PC-3 (cell line): ENCODE data around the gene AFG1L. TPM values are rescaled to one million over a fixed set of nuclear protein-coding genes. Genes with fewer than 3 reads are reported as not detected.

Source experiments
- ATAC-seq: fragments of 200-7000 bp; cut with Tn5 transposase; 2 replicates; pipeline ENCODE4 v1.9.1; 2020; ENCODE audit warnings: mild to moderate bottlenecking, moderate library complexity
- BruUV-seq: library from RNA; stranded (reverse); fragments of 400-500 nt; replicated peaks from 2 replicates; lab custom pipeline; 2021; lab: Mats Ljungman, UMichigan
- CTCF ChIA-PET: fragments of 300-600 bp; sonication (Branson Sonifier 250); formaldehyde crosslinking; loops from one replicate; lab custom pipeline; 2022; ENCODE audit warnings: antibody characterized with exemption; lab: Charles Lee
- POLR2A ChIA-PET: fragments of 300-600 bp; sonication (Branson Sonifier 250); formaldehyde crosslinking; loops from one replicate; lab custom pipeline; 2022; ENCODE audit warnings: antibody characterized with exemption; ENCODE audit not compliant: unreplicated experiment; lab: Charles Lee
- DNase-seq: peaks from one replicate; pipeline ENCODE4 v3.0.0-alpha.2; 2015
- H2AFZ ChIP-seq: fragments of 300-600 bp; sonication (generic); 2 replicates; pipeline ENCODE4 v1.6.0; 2016; ENCODE audit warnings: antibody characterized with exemption, low read length
- H3F3A ChIP-seq: fragments of 300-600 bp; sonication (generic); one replicate; pipeline ENCODE4 v1.6.0; 2017; ENCODE audit warnings: antibody characterized with exemption, low read length, control low read depth, mild to moderate bottlenecking; ENCODE audit not compliant: unreplicated experiment
- H3K27ac ChIP-seq: fragments of 300-600 bp; sonication (generic); 2 replicates; pipeline ENCODE4 v1.5.1; 2016; ENCODE audit warnings: mild to moderate bottlenecking, low read length
- H3K27me3 ChIP-seq: fragments of 300-600 bp; sonication (generic); 2 replicates; pipeline ENCODE4 v1.6.1; 2016; ENCODE audit warnings: low read length, mixed read lengths
- H3K36me3 ChIP-seq: fragments of 300-600 bp; sonication (generic); 2 replicates; pipeline ENCODE4 v1.6.1; 2016; ENCODE audit warnings: low read depth, mixed run types, low read length, mixed read lengths
- H3K4me1 ChIP-seq: fragments of 300-600 bp; sonication (generic); 2 replicates; pipeline ENCODE4 v1.5.1; 2016; ENCODE audit warnings: low read length; ENCODE audit not compliant: insufficient read depth
- H3K4me2 ChIP-seq: fragments of 300-600 bp; sonication (generic); 2 replicates; pipeline ENCODE4 v1.6.0; 2016; ENCODE audit warnings: low read length
- H3K4me3 ChIP-seq: fragments of 300-600 bp; sonication (generic); 2 replicates; pipeline ENCODE4 v1.5.1; 2016; ENCODE audit warnings: mild to moderate bottlenecking, low read length, mixed read lengths
- H3K79me2 ChIP-seq: fragments of 300-600 bp; sonication (generic); 2 replicates; pipeline ENCODE4 v1.6.1; 2017; ENCODE audit warnings: low read length, mixed read lengths
- H3K9ac ChIP-seq: fragments of 300-600 bp; sonication (generic); 2 replicates; pipeline ENCODE4 v1.6.0; 2016; ENCODE audit warnings: mild to moderate bottlenecking, low read length
- H3K9me2 ChIP-seq: fragments of 300-600 bp; sonication (generic); replicated peaks from 2 replicates; pipeline ENCODE4 v1.6.1; 2016; ENCODE audit warnings: mixed run types, low read length, mixed read lengths
- H3K9me3 ChIP-seq: fragments of 300-600 bp; sonication (generic); 2 replicates; pipeline ENCODE4 v1.6.1; 2016; ENCODE audit warnings: low read length, mixed read lengths
- H4K20me1 ChIP-seq: fragments of 300-600 bp; sonication (generic); 2 replicates; pipeline ENCODE4 v1.6.1; 2016; ENCODE audit warnings: low read length, mixed read lengths
- EZH2 ChIP-seq: fragments of 300-600 bp; sonication (generic); IDR thresholded peaks from one replicate; pipeline ENCODE4 v1.6.1; 2017; ENCODE audit warnings: antibody characterized with exemption, mild to moderate bottlenecking, low read length; ENCODE audit not compliant: unreplicated experiment
- EZH2phosphoT487 ChIP-seq: fragments of 300-600 bp; sonication (generic); IDR thresholded peaks from 2 replicates; pipeline ENCODE4 v1.6.1; 2018; ENCODE audit warnings: mild to moderate bottlenecking, antibody characterized with exemption, low read length, borderline replicate concordance
- intact Hi-C: fragments of 100-400 bp; cut with micrococcal nuclease; formaldehyde crosslinking; loops from 2 replicates; pipeline ENCODE4 v1.9.0; 2023
- total RNA-seq: library from RNA; depleted of rRNA; stranded (reverse); fragments of >200 nt; gene quantifications from 2 replicates; pipeline ENCODE4 v1.2.3, GENCODE V29; 2014
- TF ChIP-seq, protein P1 (sequence below): fragments of 300-600 bp; sonication (generic); conservative IDR thresholded peaks from 2 replicates; pipeline ENCODE4 v1.5.1; 2017; ENCODE audit warnings: antibody characterized with exemption, low read depth, mild to moderate bottlenecking, low read length

The AFG1L gene
- total RNA-seq, 1 experiment from 2014 or later = 3.6 TPM

DNA sequence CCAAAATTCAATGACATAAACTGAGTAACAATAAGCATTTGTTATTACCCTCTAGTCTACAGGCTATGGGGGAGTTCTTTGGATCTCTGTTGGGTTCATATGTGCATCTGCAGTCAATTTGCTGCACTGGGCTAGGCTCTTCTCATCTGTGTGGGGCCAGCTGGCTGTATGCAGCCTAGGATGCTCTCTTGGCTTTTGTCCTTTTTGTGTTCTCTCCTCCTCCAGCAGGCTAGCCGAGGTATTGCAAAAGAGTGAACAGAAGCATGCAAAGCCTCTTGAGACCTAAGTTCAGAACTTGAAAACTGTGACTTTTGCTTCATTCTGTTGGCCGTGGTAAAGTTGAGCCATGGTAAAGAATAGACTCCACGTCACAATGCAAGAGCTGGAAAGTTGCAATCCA lies 203.0 kb downstream of the AFG1L start:
- TF ChIP-seq, protein P1, sequence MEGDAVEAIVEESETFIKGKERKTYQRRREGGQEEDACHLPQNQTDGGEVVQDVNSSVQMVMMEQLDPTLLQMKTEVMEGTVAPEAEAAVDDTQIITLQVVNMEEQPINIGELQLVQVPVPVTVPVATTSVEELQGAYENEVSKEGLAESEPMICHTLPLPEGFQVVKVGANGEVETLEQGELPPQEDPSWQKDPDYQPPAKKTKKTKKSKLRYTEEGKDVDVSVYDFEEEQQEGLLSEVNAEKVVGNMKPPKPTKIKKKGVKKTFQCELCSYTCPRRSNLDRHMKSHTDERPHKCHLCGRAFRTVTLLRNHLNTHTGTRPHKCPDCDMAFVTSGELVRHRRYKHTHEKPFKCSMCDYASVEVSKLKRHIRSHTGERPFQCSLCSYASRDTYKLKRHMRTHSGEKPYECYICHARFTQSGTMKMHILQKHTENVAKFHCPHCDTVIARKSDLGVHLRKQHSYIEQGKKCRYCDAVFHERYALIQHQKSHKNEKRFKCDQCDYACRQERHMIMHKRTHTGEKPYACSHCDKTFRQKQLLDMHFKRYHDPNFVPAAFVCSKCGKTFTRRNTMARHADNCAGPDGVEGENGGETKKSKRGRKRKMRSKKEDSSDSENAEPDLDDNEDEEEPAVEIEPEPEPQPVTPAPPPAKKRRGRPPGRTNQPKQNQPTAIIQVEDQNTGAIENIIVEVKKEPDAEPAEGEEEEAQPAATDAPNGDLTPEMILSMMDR = peak; percentile 55
- TF ChIP-seq EZH2phosphoT487 (no peak), EZH2 (no peak)
- ATAC-seq = peak; percentile 56; the same call in 1 of the 2 replicates
- H3K4me3 ChIP-seq = no peak overlapping the region
- no TSS peak for BruUV-seq
- H3F3A ChIP-seq = no peaks in the 10 kb centered on the region
- H2AFZ ChIP-seq = no peak overlapping the region
- no peak overlapping the region for H3K9ac ChIP-seq
- H3K27ac ChIP-seq = no peak overlapping the region
- intact Hi-C loops = loop anchor here (10.0 kb wide), 1 partner anchor 523 kb away; no protein-coding TSS in a partner anchor
- H4K20me1 ChIP-seq = no peaks in the 10 kb centered on the region
- POLR2A ChIA-PET = interaction anchor here (0.6 kb wide), 1 partner anchor 19 kb away, joined by 4 read pairs; no protein-coding TSS in a partner anchor
- H3K4me2 ChIP-seq = no peak overlapping the region
- H3K9me2 ChIP-seq = no peaks in the 10 kb centered on the region
- CTCF ChIA-PET = no interaction called here
- H3K4me1 ChIP-seq = peaks cover 5% of the 10 kb centered on the region
- no peaks in the 10 kb centered on the region for H3K9me3 ChIP-seq
- H3K36me3 ChIP-seq = no peaks in the 10 kb centered on the region
- DNase-seq = peak; percentile 52
- no peaks in the 10 kb centered on the region for H3K79me2 ChIP-seq
- H3K27me3 ChIP-seq = no peaks in the 10 kb centered on the region

DNA sequence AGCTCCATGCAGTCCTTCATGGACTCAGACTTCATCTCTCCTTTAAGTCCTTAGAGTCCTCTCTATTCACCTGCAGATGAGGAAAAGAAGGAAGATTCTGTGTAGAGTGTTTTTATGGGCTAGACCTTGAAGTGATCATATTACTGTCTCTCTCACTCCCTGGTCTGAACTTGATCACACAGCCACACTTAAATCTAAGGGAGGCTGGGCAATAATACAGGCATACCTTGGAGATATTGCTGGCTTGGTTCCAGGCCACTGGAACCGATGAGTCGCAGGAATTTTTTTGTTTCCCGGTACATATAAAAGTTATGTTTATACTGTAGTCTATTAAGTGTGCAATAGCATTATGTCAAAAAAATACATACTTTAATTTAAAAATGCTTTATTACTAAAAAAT lies 206.7 kb downstream of the AFG1L start:
- Histone ChIP-seq H3K9me2 (no peaks in the 10 kb centered on the region), H3K9me3 (no peaks in the 10 kb centered on the region), H3K4me1 (peaks cover 5% of the 10 kb centered on the region), H3K4me2 (no peak overlapping the region), H2AFZ (no peak overlapping the region), H3K9ac (no peak overlapping the region), H3K4me3 (no peak overlapping the region), H3K27me3 (no peaks in the 10 kb centered on the region), H3K79me2 (no peaks in the 10 kb centered on the region), H3K36me3 (no peaks in the 10 kb centered on the region), H4K20me1 (no peaks in the 10 kb centered on the region), H3K27ac (no peak overlapping the region), H3F3A (no peaks in the 10 kb centered on the region)
- BruUV-seq = no TSS peak
- DNase-seq = peak; percentile 59
- TF ChIP-seq, protein P1 = no peak
- TF ChIP-seq EZH2 (no peak), EZH2phosphoT487 (no peak)
- CTCF ChIA-PET = no interaction called here
- POLR2A ChIA-PET = no interaction called here
- intact Hi-C loops = no loop called here
- ATAC-seq = peak; percentile 80

DNA sequence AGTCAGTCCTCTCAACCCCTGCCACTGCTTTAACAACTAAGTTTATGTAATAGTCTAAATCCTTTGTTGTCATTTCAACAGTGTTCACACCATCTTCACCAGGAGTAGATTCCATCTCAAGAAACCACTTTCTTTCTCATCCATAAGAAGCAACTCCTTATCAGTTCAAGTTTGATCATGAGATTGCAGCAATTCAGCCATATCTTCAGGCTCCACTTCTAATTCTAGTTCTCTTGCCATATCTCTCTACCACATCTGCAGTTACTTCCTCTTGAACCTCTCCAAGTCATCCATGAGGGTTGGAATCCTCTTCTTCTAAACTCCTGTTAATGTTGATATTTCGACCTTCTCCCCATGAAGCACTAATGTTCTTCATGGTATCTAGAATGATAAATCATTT lies 208.0 kb downstream of the AFG1L start:
- intact Hi-C loops = no loop called here
- no TSS peak for BruUV-seq
- no peak for DNase-seq

More for the DNA sequence above, 208.0 kb downstream of the AFG1L start:
- no peak overlapping the region for H2AFZ ChIP-seq
- H3K4me3 ChIP-seq = no peak overlapping the region
- no peaks in the 10 kb centered on the region for H3K9me2 ChIP-seq
- TF ChIP-seq EZH2 (no peak), EZH2phosphoT487 (no peak)
- TF ChIP-seq, protein P1 = no peak
- no peak overlapping the region for H3K4me2 ChIP-seq
- H4K20me1 ChIP-seq = no peaks in the 10 kb centered on the region
- no peaks in the 10 kb centered on the region for H3F3A ChIP-seq
- no peaks in the 10 kb centered on the region for H3K79me2 ChIP-seq
- ATAC-seq = no peak
- no peak overlapping the region for H3K27ac ChIP-seq
- H3K9me3 ChIP-seq = no peaks in the 10 kb centered on the region
- H3K27me3 ChIP-seq = no peaks in the 10 kb centered on the region
- CTCF ChIA-PET = no interaction called here
- H3K9ac ChIP-seq = no peak overlapping the region
- H3K36me3 ChIP-seq = no peaks in the 10 kb centered on the region
- POLR2A ChIA-PET = no interaction called here
- peaks cover 5% of the 10 kb centered on the region for H3K4me1 ChIP-seq
